HepG2 (cell line): Measurements from ENCODE around the gene IQGAP3. TPM values are rescaled to one million over a fixed set of nuclear protein-coding genes. Genes with fewer than 3 reads are reported as not detected.

Source experiments
- ATAC-seq: fragments of 200-7000 bp; cut with Tn5 transposase; 3 replicates; pipeline ENCODE4 v1.9.1; 2020; ENCODE audit warnings: mild to moderate bottlenecking, moderate library complexity
- BruUV-seq: library from RNA; stranded (reverse); fragments of 400-500 nt; replicated peaks from 2 replicates; lab custom pipeline; 2021; lab: Mats Ljungman, UMichigan
- CTCF ChIA-PET: fragments of 300-600 bp; formaldehyde crosslinking; extraction: SDS; loops from one replicate; lab custom pipeline; 2021; ENCODE audit warnings: low total read pairs, inconsistent platforms, low intra/inter-chr PET ratio; lab: Yijun Ruan, JAX
- POLR2A ChIA-PET: fragments of 350-600 bp; sonication (Branson Sonifier 250); formaldehyde crosslinking; loops from one replicate; lab custom pipeline; 2020; ENCODE audit warnings: antibody characterized with exemption, inconsistent platforms; lab: Yijun Ruan, JAX
- DNase-seq: peaks from one replicate; pipeline ENCODE4 v3.0.0-alpha.2; 2015; ENCODE audit warnings: low spot score
- FAIRE-seq: peaks from 3 replicates; lab custom pipeline; 2011; peaks lifted over from hg19 to GRCh38; lab: Jason Lieb, UNC
- H2AFZ ChIP-seq: one replicate; pipeline ENCODE4 v1.6.1; 2011; ENCODE audit warnings: low read length, inconsistent platforms
- H3K27ac ChIP-seq: fragments of 300-600 bp; 3 replicates; pipeline ENCODE4 v1.8.0; 2011; ENCODE audit warnings: mixed run types, mild to moderate bottlenecking, mixed read lengths, low read length, inconsistent platforms; ENCODE audit not compliant: insufficient read depth; ENCODE audit errors: extremely low read length
- H3K27me3 ChIP-seq, 2 experiments: fragments of 200-600 bp in 1 of 2; 2 replicates in 1 of 2; 3 replicates in 1 of 2; pipeline versions ENCODE4 v1.6.0 to v1.8.0; 2011; ENCODE audit warnings: low read length in 2 of 2, mild to moderate bottlenecking in 2 of 2, moderate library complexity in 2 of 2, inconsistent platforms in 1 of 2; ENCODE audit not compliant: insufficient read depth in 2 of 2, control insufficient read depth in 1 of 2
- H3K36me3 ChIP-seq, 2 experiments: fragments of 200-600 bp in 1 of 2; replicated peaks in 1 of 2; 2 replicates in 1 of 2; 3 replicates in 1 of 2; pipeline versions ENCODE4 v1.5.1 to v1.8.0; 2011; ENCODE audit warnings: low read length in 2 of 2, inconsistent platforms in 1 of 2; ENCODE audit not compliant: insufficient read depth in 2 of 2, control insufficient read depth in 1 of 2
- H3K4me1 ChIP-seq: 2 replicates; pipeline ENCODE4 v1.5.1; 2012; ENCODE audit warnings: low read length, inconsistent platforms; ENCODE audit not compliant: insufficient read depth
- H3K4me2 ChIP-seq: 2 replicates; pipeline ENCODE4 v1.6.0; 2011; ENCODE audit warnings: low read depth, low read length, inconsistent platforms
- H3K4me3 ChIP-seq, 3 experiments: fragments of 200-600 bp in 1 of 3; sonication (generic), shearing (Covaris generic) in 1 of 3; replicated peaks in 1 of 3; 2 replicates each; pipeline ENCODE4 v1.5.1; 2011 to 2016; ENCODE audit warnings: low read length in 3 of 3, inconsistent platforms in 2 of 3, low read depth in 2 of 3, mild to moderate bottlenecking in 2 of 3, control low read depth in 1 of 3, mixed read lengths in 1 of 3; ENCODE audit not compliant: insufficient read depth in 1 of 3
- H3K79me2 ChIP-seq: one replicate; pipeline ENCODE4 v1.6.1; 2011; ENCODE audit warnings: low read length, inconsistent platforms; ENCODE audit not compliant: insufficient read depth
- H3K9ac ChIP-seq: 2 replicates; pipeline ENCODE4 v1.6.0; 2011; ENCODE audit warnings: mild to moderate bottlenecking, low read depth, low read length, inconsistent platforms; ENCODE audit not compliant: insufficient read depth
- H3K9me3 ChIP-seq: 2 replicates; pipeline ENCODE4 v1.5.1; 2012; ENCODE audit warnings: mild to moderate bottlenecking, low read length
- H4K20me1 ChIP-seq: 2 replicates; pipeline ENCODE4 v1.6.0; 2011; ENCODE audit warnings: inconsistent platforms, mild to moderate bottlenecking, low read length, moderate library complexity; ENCODE audit not compliant: insufficient read depth
- MYNN ChIP-seq: sonication (generic); formaldehyde crosslinking; IDR thresholded peaks from 2 replicates; pipeline ENCODE4 v1.4.0; 2020; ENCODE audit warnings: mild to moderate bottlenecking, low read depth, missing genetic modification reagents
- NCOR1 ChIP-seq: fragments of 200-600 bp; sonication (generic); IDR thresholded peaks from 2 replicates; pipeline ENCODE4 v1.7.0; 2017; ENCODE audit warnings: antibody characterized with exemption, low read length, borderline replicate concordance
- RAD51 ChIP-seq: fragments of 450-650 bp; IDR thresholded peaks from 2 replicates; pipeline ENCODE4 v1.6.1; 2016; ENCODE audit warnings: borderline replicate concordance
- RFXANK ChIP-seq: IDR thresholded peaks from 2 replicates; pipeline ENCODE4 v1.6.1; 2016
- SALL2 ChIP-seq: sonication (generic); formaldehyde crosslinking; IDR thresholded peaks from 2 replicates; pipeline ENCODE4 v1.8.1; 2023; ENCODE audit warnings: mild to moderate bottlenecking, missing genetic modification reagents, inconsistent platforms
- SMAD1 ChIP-seq: sonication (generic); formaldehyde crosslinking; IDR thresholded peaks from 2 replicates; pipeline ENCODE4 v1.4.0; 2020; ENCODE audit warnings: missing genetic modification reagents, low read depth, mild to moderate bottlenecking, borderline replicate concordance
- STAT5B ChIP-seq: sonication (generic); formaldehyde crosslinking; IDR thresholded peaks from 2 replicates; pipeline ENCODE4 v1.4.0; 2020; ENCODE audit warnings: missing genetic modification reagents
- TERF1 ChIP-seq: sonication (generic); formaldehyde crosslinking; IDR thresholded peaks from 2 replicates; pipeline ENCODE4 v1.8.0; 2022; ENCODE audit warnings: mild to moderate bottlenecking, missing genetic modification reagents, moderate library complexity
- TSC22D2 ChIP-seq: sonication (generic); formaldehyde crosslinking; IDR thresholded peaks from 2 replicates; pipeline ENCODE4 v1.5.1; 2020; ENCODE audit warnings: missing genetic modification reagents, mild to moderate bottlenecking, borderline replicate concordance
- XRCC5 ChIP-seq: fragments of 200-400 bp; formaldehyde crosslinking; optimal IDR thresholded peaks from 2 replicates; pipeline ENCODE3; 2017; ENCODE audit warnings: mild to moderate bottlenecking, low read length
- ZNF737 ChIP-seq: sonication (generic); formaldehyde crosslinking; IDR thresholded peaks from 2 replicates; pipeline ENCODE4 v1.5.0; 2020; ENCODE audit warnings: missing genetic modification reagents, mild to moderate bottlenecking, borderline replicate concordance
- ZNF766 ChIP-seq: sonication (generic); formaldehyde crosslinking; IDR thresholded peaks from 2 replicates; pipeline ENCODE4 v1.5.0; 2020; ENCODE audit warnings: missing genetic modification reagents, borderline replicate concordance
- WGBS: methylation state at CpG from one replicate; pipeline ENCODE4 v1.1.6; 2017; ENCODE audit warnings: low lambda C conversion rate; 5-methylcytosine and 5-hydroxymethylcytosine counted together
- in situ Hi-C: cut with HindIII; loops from 2 replicates; pipeline ENCODE4 v1.10.0; 2017; ENCODE audit warnings: low pct_unique_long_range_greater_than_20kb; ENCODE audit not compliant: extremely low pct_ligation_motif_present
- intact Hi-C: fragments of 100-400 bp; cut with micrococcal nuclease; formaldehyde crosslinking; loops from one replicate; pipeline ENCODE4 v1.10.0; 2022; ENCODE audit not compliant: unreplicated experiment
- polyA plus RNA-seq, 8 experiments: library from polyadenylated mRNA; depleted of rRNA in 3 of 8; stranded (reverse) in 7 of 8; unstranded in 1 of 8; fragments of >200 nt; fragmentation: Illumina TruSeq in 4 of 8; extraction: Trizol in 4 of 8; gene quantifications; 2 replicates each; pipeline versions ENCODE4 v1.2.1 to v1.2.3, GENCODE V29; 2011 to 2016; ENCODE audit warnings: low read depth in 4 of 8, missing spikeins in 1 of 8, mixed read lengths in 1 of 8; ENCODE audit not compliant: insufficient read depth in 1 of 8
- total RNA-seq, 5 experiments: library from RNA; depleted of rRNA; stranded (reverse); fragments of >200 nt; fragmentation: Illumina TruSeq; extraction: Trizol; gene quantifications; 2 replicates each; pipeline ENCODE4 v1.2.3, GENCODE V29; 2016; ENCODE audit warnings: low read depth in 1 of 5
- TF ChIP-seq, protein P1 (sequence below): sonication (generic); formaldehyde crosslinking; IDR thresholded peaks from 2 replicates; pipeline ENCODE4 v1.4.0; 2020; ENCODE audit warnings: missing genetic modification reagents
- TF ChIP-seq, protein P2 (sequence below): sonication (generic); formaldehyde crosslinking; IDR thresholded peaks from 2 replicates; pipeline ENCODE4 v1.5.0; 2020; ENCODE audit warnings: mild to moderate bottlenecking, missing genetic modification reagents, borderline replicate concordance

Gene IQGAP3
- total and polyA plus RNA-seq, 2 of the 13 experiments (the other 11 are each of a cell fraction or from before 2014, with no cell fraction given) = 13.5 to 14.1 TPM

DNA sequence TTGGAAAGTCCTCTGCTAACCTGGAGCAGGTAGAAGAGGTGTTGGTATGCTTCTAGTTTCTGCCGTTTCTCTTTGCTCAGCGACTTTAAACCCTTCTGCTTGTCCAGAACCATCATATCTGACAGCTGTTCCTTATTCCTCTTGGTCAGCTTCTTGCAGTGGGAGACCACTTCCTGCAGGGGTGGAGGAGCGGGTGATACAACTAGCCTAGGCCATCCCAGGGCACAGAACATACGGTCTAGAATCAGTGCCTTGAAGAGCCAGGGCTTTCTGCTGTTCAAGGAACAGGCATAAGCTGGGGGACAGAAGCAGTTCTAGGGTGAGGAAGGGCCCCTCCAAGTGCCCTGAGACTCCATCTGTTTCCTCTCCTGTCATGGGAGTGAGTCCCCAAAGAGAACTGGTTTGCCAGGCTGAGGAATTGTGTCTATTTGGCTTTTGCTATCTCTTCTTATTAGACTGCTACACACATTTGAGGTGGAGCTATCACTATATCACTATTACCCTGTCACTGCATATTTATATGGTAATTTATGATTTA is 32.5 kb downstream of the IQGAP3 start:
- Histone ChIP-seq H3K4me3 (no peak overlapping the region), H4K20me1 (no peaks in the 10 kb centered on the region), H3K9me3 (no peaks in the 10 kb centered on the region), H3K79me2 (no peaks in the 10 kb centered on the region), H3K9ac (no peak overlapping the region), H3K27ac (no peak overlapping the region), H3K4me1 (no peaks in the 10 kb centered on the region), H3K27me3 (no peaks in the 10 kb centered on the region), H2AFZ (no peak overlapping the region), H3K4me2 (no peak overlapping the region), H3K36me3 (peaks cover 22 to 36% of the 10 kb centered on the region in 2 experiments)
- ATAC-seq = no peak
- TF ChIP-seq TSC22D2 = no peak
- TF ChIP-seq STAT5B (CRISPR knock-in tag) = no peak
- no peak for TF ChIP-seq MYNN
- TF ChIP-seq ZNF766 (CRISPR knock-in tag) = no peak
- no peak for TF ChIP-seq XRCC5
- intact Hi-C loops (no loop called here), in situ Hi-C loops (no loop called here)
- ChIA-PET CTCF (no interaction called here), POLR2A (no interaction called here)
- WGBS = 94% methylated on average over 4 of the region's 4 CpGs
- DNase-seq = no peak
- FAIRE-seq = no peak
- no TSS peak for BruUV-seq

GRCh38 chr1:156538711-156539440 is 33.5 kb downstream of the IQGAP3 start:
- no peaks in the 10 kb centered on the region for H3K4me1 ChIP-seq
- no peak overlapping the region for H3K9ac ChIP-seq
- ChIA-PET POLR2A (no interaction called here), CTCF (no interaction called here)
- H2AFZ ChIP-seq = no peak overlapping the region
- no peaks in the 10 kb centered on the region for H3K27me3 ChIP-seq
- in situ Hi-C loops (no loop called here), intact Hi-C loops (no loop called here)
- H3K4me3 ChIP-seq = no peak overlapping the region
- H3K27ac ChIP-seq = no peak overlapping the region
- no peaks in the 10 kb centered on the region for H3K79me2 ChIP-seq
- no TSS peak for BruUV-seq
- ATAC-seq = no peak
- H3K36me3 ChIP-seq = peaks cover 21 to 45% of the 10 kb centered on the region in 2 experiments
- H4K20me1 ChIP-seq = no peaks in the 10 kb centered on the region
- WGBS = 95% methylated on average over 9 of the region's 10 CpGs
- FAIRE-seq = no peak
- H3K4me2 ChIP-seq = no peak overlapping the region
- H3K9me3 ChIP-seq = no peaks in the 10 kb centered on the region
- DNase-seq = no peak
- TF ChIP-seq ZNF737 (no peak), NCOR1 (no peak), RFXANK (no peak), SMAD1 (CRISPR knock-in tag) (no peak), RAD51 (no peak), SALL2 (CRISPR knock-in tag) (no peak), TERF1 (no peak)
- TF ChIP-seq, protein P1, sequence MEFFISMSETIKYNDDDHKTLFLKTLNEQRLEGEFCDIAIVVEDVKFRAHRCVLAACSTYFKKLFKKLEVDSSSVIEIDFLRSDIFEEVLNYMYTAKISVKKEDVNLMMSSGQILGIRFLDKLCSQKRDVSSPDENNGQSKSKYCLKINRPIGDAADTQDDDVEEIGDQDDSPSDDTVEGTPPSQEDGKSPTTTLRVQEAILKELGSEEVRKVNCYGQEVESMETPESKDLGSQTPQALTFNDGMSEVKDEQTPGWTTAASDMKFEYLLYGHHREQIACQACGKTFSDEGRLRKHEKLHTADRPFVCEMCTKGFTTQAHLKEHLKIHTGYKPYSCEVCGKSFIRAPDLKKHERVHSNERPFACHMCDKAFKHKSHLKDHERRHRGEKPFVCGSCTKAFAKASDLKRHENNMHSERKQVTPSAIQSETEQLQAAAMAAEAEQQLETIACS (CRISPR knock-in tag) = no peak
- TF ChIP-seq, protein P2, sequence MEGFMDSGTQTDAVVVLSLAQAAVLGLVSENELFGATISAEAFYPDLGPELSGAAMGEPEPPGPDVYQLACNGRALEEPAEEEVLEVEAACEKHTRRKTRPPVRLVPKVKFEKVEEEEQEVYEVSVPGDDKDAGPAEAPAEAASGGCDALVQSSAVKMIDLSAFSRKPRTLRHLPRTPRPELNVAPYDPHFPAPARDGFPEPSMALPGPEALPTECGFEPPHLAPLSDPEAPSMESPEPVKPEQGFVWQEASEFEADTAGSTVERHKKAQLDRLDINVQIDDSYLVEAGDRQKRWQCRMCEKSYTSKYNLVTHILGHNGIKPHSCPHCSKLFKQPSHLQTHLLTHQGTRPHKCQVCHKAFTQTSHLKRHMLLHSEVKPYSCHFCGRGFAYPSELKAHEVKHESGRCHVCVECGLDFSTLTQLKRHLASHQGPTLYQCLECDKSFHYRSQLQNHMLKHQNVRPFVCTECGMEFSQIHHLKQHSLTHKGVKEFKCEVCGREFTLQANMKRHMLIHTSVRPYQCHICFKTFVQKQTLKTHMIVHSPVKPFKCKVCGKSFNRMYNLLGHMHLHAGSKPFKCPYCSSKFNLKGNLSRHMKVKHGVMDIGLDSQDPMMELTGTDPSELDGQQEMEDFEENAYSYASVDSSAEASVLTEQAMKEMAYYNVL (CRISPR knock-in tag) = no peak
